ENCODE measurements around the gene ZDHHC19. TPM values are rescaled to one million over a fixed set of nuclear protein-coding genes. Genes with fewer than 3 reads are reported as not detected.

Gene ZDHHC19
- total RNA-seq, 1 donor from 2014 or later, result 0.31 TPM

- intact Hi-C loops (cut with micrococcal nuclease), result no loop called here
- Mint-ChIP-seq H3K36me3 (ENCODE audit: low read depth) (no peaks in the 10 kb centered on the region), H3K4me3 (no peak overlapping the region), H3K4me1 (peaks cover 16% of the 10 kb centered on the region), H3K9me3 (no peaks in the 10 kb centered on the region), H3K27me3 (no peaks in the 10 kb centered on the region), H3K27ac (no peak overlapping the region)
- ChIA-PET POLR2A (no interaction called here), CTCF (no interaction called here)
- DNase-seq (no peak), ATAC-seq (ENCODE audit: low read depth) (no peak)
- no peak for TF ChIP-seq CTCF (IDR thresholded peaks at IDR 0.05)
Measured at GRCh38 chr3:196222876-196223595, 11.8 kb upstream of the ZDHHC19 start.

GRCh38 chr3:196220991-196221390, 9.8 kb upstream of the ZDHHC19 start:
- DNase-seq (no peak), ATAC-seq (ENCODE audit: low read depth) (no peak)
- peaks cover 16% of the 10 kb centered on the region for H3K4me1 Mint-ChIP-seq
- H3K36me3 Mint-ChIP-seq (ENCODE audit: low read depth), result no peaks in the 10 kb centered on the region
- intact Hi-C loops (cut with micrococcal nuclease), result no loop called here
- no peak overlapping the region for H3K4me3 Mint-ChIP-seq
- POLR2A ChIA-PET, result no interaction called here
- TF ChIP-seq CTCF (IDR thresholded peaks at IDR 0.05), result no peak
- H3K9me3 Mint-ChIP-seq, result no peaks in the 10 kb centered on the region
- no peaks in the 10 kb centered on the region for H3K27me3 Mint-ChIP-seq
- no peak overlapping the region for H3K27ac Mint-ChIP-seq
- CTCF ChIA-PET, result no interaction called here

DNA sequence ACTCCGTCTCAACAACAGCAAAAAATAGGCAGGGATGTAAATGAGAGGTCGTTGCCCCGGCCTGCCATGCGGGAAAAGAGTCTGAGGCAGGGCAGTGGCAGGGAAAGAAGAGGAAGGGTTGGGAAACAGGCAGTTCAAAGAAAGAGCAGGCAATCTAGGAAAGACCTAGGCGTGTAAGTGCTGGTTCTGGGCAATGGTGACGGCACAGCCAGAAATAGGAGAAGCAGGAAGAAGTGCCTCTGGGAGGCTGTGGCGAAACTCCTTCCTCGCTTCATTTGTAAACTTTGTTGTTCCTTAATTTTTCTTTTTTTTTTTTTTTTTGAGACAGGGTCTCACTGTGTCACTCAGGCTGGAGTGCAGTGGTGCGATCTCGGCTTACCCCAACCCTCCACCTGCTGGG, 9.4 kb upstream of the ZDHHC19 start:
- H3K4me1 Mint-ChIP-seq, result peaks cover 16% of the 10 kb centered on the region
- H3K9me3 Mint-ChIP-seq, result no peaks in the 10 kb centered on the region
- no peak overlapping the region for H3K27ac Mint-ChIP-seq
- H3K36me3 Mint-ChIP-seq (ENCODE audit: low read depth), result no peaks in the 10 kb centered on the region
- ATAC-seq (ENCODE audit: low read depth) (no peak), DNase-seq (no peak)
- POLR2A ChIA-PET, result no interaction called here
- no peaks in the 10 kb centered on the region for H3K27me3 Mint-ChIP-seq
- intact Hi-C loops (cut with micrococcal nuclease), result no loop called here
- no peak overlapping the region for H3K4me3 Mint-ChIP-seq
- CTCF ChIA-PET, result interaction anchor here (2.6 kb wide), 1 partner anchor 147 kb away, joined by 11 read pairs; no protein-coding TSS in a partner anchor
- no peak for TF ChIP-seq CTCF (IDR thresholded peaks at IDR 0.05)

GRCh38 chr3:196219970-196220311, 8.7 kb upstream of the ZDHHC19 start:
- Mint-ChIP-seq H3K4me1 (peaks cover 16% of the 10 kb centered on the region), H3K27ac (no peak overlapping the region), H3K36me3 (ENCODE audit: low read depth) (no peaks in the 10 kb centered on the region), H3K27me3 (no peaks in the 10 kb centered on the region), H3K9me3 (no peaks in the 10 kb centered on the region), H3K4me3 (peak overlapping the region; percentile 88)
- DNase-seq (no peak), ATAC-seq (ENCODE audit: low read depth) (no peak)
- intact Hi-C loops (cut with micrococcal nuclease), result no loop called here
- ChIA-PET POLR2A (no interaction called here), CTCF (interaction anchor here (2.6 kb wide), 1 partner anchor 146 kb away, joined by 11 read pairs; no protein-coding TSS in a partner anchor)
- no peak for TF ChIP-seq CTCF (IDR thresholded peaks at IDR 0.05)

DNA sequence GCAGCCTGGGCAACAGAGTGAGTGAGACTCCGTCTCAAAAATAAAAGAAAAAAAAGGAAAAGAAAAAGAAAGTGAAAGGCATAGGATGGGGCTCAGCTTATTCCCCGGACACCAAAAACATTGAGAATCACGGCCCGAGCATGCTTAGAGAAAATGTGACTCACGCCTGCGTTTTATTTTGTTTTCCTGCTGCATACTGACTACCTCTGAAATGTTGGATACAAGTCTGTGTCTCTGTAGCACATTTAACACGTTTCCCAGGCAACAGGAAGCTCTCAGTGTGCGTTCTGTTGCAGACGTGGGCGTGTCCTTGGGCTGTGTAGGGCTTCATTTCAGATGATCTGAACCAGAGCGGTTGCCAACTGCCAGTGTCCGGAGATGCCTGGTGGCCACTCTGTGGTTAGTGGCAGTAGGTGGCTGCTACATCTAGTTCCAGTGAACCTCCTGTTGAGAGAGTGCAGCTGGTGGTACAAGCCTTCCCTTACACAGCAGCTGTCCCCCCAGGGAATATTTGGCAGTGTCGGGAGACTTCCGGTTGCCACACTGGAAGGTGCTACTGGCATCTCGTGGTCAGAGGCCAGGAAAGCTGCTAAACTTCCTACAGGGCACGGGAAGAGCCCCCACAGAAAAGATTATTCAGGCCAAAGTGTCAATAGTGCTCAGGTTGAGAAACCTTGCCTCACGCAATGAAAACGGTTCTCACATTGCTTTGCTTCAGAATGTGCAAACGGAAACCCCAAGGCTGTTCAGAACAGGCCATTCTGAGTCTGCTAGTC, 8.2 kb upstream of the ZDHHC19 start:
- peak overlapping the region; percentile 70 for H3K27ac Mint-ChIP-seq
- ATAC-seq (ENCODE audit: low read depth) (peak; percentile 85), DNase-seq (no peak)
- no peaks in the 10 kb centered on the region for H3K27me3 Mint-ChIP-seq
- POLR2A ChIA-PET, result interaction anchor here (1.0 kb wide), 1 partner anchor 13 kb away, joined by 3 read pairs; no protein-coding TSS in a partner anchor
- CTCF ChIA-PET, result interaction anchor here (2.6 kb wide), 1 partner anchor 145 kb away, joined by 11 read pairs; no protein-coding TSS in a partner anchor
- no peaks in the 10 kb centered on the region for H3K9me3 Mint-ChIP-seq
- no peak for TF ChIP-seq CTCF (IDR thresholded peaks at IDR 0.05)
- H3K4me3 Mint-ChIP-seq, result peak overlapping the region; percentile 88
- intact Hi-C loops (cut with micrococcal nuclease), result no loop called here
- H3K4me1 Mint-ChIP-seq, result peaks cover 16% of the 10 kb centered on the region
- H3K36me3 Mint-ChIP-seq (ENCODE audit: low read depth), result no peaks in the 10 kb centered on the region

Measured in activated B cell treated with CpG ODN at 0.5 μM for 24 hours (primary cell).